A549 treated with GW870086 at 1 μM for 4 hours (cell line): Measurements from ENCODE around the gene NDUFC1. TPM values are rescaled to one million over a fixed set of nuclear protein-coding genes. Genes with fewer than 3 reads are reported as not detected.

Source experiments
- total RNA-seq: library from RNA; stranded (reverse); fragments of 200-300 nt; extraction: Qiagen RNA extraction; gene quantifications from 5 replicates; pipeline ENCODE4 v1.2.3, GENCODE V29; 2022; ENCODE audit warnings: low read depth

Gene NDUFC1
- total RNA-seq: 77.3 to 82.2 TPM (median 80.8 TPM) in 5 replicates

DNA sequence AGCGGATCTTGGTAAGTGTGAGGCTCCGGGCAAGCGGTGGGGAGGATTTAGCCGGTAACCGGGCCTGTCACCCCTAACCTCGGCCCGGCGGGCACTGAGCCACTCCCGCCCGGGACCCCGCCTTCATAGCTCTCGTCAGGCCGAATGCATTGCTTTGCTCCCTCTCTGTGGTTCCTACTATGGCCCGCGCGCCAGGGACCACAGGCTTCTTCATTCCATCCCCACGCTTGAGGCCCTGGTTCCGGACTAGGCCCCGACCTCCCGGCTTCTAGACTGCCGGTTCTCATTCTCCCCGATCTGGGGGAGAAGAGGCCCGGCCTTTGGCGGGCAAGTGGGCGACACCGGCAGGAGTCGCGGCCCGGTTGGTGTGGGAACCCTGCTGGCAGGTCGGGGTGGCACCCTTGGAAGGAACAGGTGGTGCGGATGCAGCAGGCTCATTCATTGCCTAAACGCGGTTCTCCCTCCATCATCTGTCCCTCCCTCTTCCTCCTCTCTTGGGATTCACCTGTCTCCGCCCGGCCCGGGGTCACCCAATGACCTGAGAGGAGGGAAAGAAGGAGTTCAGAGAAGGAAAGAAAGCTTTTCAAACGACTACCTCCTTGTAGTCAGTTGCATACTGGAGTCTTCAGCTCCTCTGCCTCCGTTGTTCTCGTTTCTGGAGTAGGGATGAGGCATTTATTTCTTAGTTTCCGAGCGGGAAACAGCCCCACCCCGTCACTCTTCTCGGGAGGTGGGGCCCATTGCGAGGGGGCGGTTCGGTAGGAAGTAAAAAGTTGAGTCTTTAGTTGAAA lies at the start of gene NDUFC1:
Gene NDUFC1 (minus strand): TSS at position 657 of the 791 bp plus-strand sequence. CDS start 6,679 bp downstream, outside the sequence.

DNA sequence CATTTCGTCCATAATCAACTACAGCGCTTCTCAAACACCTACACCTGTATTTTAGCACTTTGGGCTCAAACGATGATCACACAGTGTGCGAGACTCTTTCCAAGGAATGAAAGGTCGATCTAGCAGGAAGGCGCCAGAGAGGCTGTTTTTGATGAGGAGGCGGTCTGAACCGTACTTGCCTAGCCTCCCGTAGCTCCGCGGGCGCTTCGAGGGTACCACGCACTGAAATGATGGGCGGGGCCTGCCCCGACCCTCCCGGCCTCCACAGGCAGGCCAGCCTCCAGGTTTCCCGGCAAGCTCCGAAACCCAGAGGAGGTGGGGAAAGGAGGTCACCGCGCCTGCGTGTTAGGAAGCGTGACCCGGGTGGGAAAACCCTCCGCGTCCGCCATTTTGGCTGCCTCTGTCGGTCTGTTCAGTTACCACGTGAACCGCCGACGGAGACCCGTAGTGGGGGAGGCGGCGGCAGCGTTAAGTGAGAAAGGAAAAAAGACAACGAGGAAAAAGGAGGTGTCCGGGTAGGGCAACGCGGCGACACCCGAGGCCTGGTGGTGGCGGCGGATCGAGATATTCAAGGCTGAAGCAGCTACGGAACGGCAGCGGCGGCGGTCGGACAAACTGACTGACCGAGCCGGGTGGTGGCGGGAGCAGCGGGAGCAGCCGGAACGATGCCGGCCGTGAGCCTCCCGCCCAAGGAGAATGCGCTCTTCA lies 1.0 kb downstream of the NDUFC1 start, which contains the start of gene NAA15:
Gene NAA15 (plus strand): TSS at position 393 of the 708 bp plus-strand sequence. CDS start 273 bp downstream, at position 666.

DNA sequence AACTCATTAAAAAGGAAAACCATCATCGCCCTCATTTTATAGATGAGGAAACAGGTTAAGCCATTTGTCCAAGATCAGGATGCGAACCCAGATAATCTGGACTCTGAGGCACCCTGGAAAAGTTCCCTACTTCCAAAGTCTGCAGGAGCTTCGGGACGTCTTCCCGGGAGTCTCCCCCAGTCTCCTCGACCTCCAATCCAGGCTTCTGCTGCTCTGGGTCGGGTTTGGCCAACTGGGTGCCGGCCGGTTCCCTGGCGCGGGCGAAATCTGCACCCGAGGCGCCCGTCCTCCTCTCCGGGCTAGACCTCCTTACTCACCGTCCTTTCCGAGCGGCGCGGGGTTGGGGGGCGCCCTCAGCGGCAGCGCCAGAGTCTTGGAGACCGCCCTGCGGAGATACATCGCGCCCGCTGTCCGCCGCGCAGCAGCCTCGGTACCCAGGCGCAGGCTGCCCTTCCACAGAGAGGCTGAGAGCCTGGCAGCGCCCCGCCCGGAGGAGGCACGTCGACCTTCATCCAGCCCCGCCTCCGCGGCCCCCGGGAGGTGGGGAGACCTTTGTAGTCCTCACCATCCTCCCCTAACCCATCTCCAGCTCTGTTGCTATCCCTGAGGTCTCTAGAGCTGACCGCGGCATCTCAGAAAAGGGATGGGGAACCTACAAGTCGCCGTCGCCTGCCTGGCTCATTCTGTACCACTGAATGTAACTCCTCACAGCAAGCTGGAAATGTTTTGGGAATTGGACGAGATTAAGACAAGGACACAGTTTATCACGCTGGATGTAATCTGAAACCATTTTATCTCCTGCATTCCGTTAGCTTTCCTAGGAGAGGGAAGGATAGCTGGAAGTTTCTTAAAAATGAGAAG lies 22.3 kb downstream of the NDUFC1 start, which contains the start of gene MGARP:
Gene MGARP (minus strand): TSS at position 466 of the 861 bp plus-strand sequence. CDS start 67 bp downstream, at position 399.

Other genes starting within 250 kb of the NDUFC1 start
- 9.2 to 13.7 TPM (median 12.6 TPM) in 5 replicates for gene ELF2, start 125.3 kb downstream of the NDUFC1 start, total RNA-seq
- 0.34 to 0.70 TPM (median 0.57 TPM) in 5 replicates for gene MGARP, start 22.3 kb downstream of the NDUFC1 start, total RNA-seq
- gene NAA15, start 972 bp downstream of the NDUFC1 start, total RNA-seq: 19.9 to 35.2 TPM (median 29.9 TPM) in 5 replicates
- gene RAB33B, start 151.6 kb upstream of the NDUFC1 start, total RNA-seq: 1.6 to 2.6 TPM (median 2.2 TPM) in 5 replicates